Prostate gland (tissue), 2 donors: ENCODE data around the gene CHRNA9.

Experiments
- CTCF ChIP-seq, 4 experiments: fragments of 200-600 bp in 2 of 4; fragments of 450-650 bp in 2 of 4; sonication (generic) in 2 of 4; IDR thresholded peaks; 1 replicate in 3 of 4; 2 replicates in 1 of 4; pipeline ENCODE4 v1.5.1; 2016 to 2019; ENCODE audit warnings: antibody characterized with exemption in 4 of 4, mild to moderate bottlenecking in 2 of 4, moderate library complexity in 2 of 4
- POLR2A ChIP-seq: fragments of 450-650 bp; IDR thresholded peaks from one replicate; pipeline ENCODE4 v1.6.1; 2016; ENCODE audit warnings: antibody characterized with exemption, mild to moderate bottlenecking
- POLR2AphosphoS5 ChIP-seq: sonication (generic); formaldehyde crosslinking; IDR thresholded peaks from one replicate; pipeline ENCODE4 v1.6.1; 2017; ENCODE audit warnings: antibody characterized with exemption

- no peak for TF ChIP-seq CTCF (IDR thresholded peaks at IDR 0.05)
- no peak for TF ChIP-seq POLR2A
- TF ChIP-seq POLR2AphosphoS5 = no peak
These were observed 20.2 kb upstream of the CHRNA9 start for GRCh38 chr4:40314951-40315350.
